SK-N-SH (cell line): ENCODE results near the gene SYCE1. TPM values are rescaled to one million over a fixed set of nuclear protein-coding genes. Genes with fewer than 3 reads are reported as not detected.

Source experiments
- CTCF ChIA-PET: fragments of 300-600, 350-600 bp; formaldehyde crosslinking; extraction: SDS; loops from one replicate; lab custom pipeline; 2021; lab: Yijun Ruan, JAX
- POLR2A ChIA-PET: fragments of 350-600 bp; sonication (Branson Sonifier 250); formaldehyde crosslinking; extraction: SDS; loops from one replicate; lab custom pipeline; 2020; ENCODE audit warnings: antibody characterized with exemption, inconsistent platforms; lab: Yijun Ruan, JAX
- DNase-seq: peaks from one replicate; pipeline ENCODE4 v3.0.0; 2012
- H2AFZ ChIP-seq: fragments of 200-600 bp; sonication (generic); 2 replicates; pipeline ENCODE4 v1.8.1; 2016; ENCODE audit warnings: antibody characterized with exemption, mild to moderate bottlenecking, low read depth
- H3F3A ChIP-seq: fragments of 200-600 bp; sonication (generic); replicated peaks from 2 replicates; pipeline ENCODE3; 2016; ENCODE audit warnings: antibody characterized with exemption, mild to moderate bottlenecking; ENCODE audit not compliant: insufficient read depth
- H3K27ac ChIP-seq, 2 experiments: fragments of 200-500 bp in 1 of 2; fragments of 200-600 bp in 1 of 2; sonication (Bioruptor generic) in 1 of 2; sonication (generic), shearing (Covaris generic) in 1 of 2; 2 replicates each; pipeline versions ENCODE4 v1.5.1 to v1.6.1; 2014 to 2016; ENCODE audit warnings: low read depth in 2 of 2, inconsistent platforms in 1 of 2, low read length in 1 of 2, mild to moderate bottlenecking in 1 of 2, mixed read lengths in 1 of 2
- H3K27me3 ChIP-seq: fragments of 200-600 bp; sonication (generic), shearing (Covaris generic); 2 replicates; pipeline ENCODE4 v1.6.1; 2016; ENCODE audit warnings: mixed run types; ENCODE audit not compliant: insufficient read depth
- H3K36me3 ChIP-seq, 2 experiments: fragments of 200-500 bp in 1 of 2; fragments of 200-600 bp in 1 of 2; sonication (Bioruptor generic) in 1 of 2; sonication (generic) in 1 of 2; replicated peaks in 1 of 2; 2 replicates each; pipeline versions ENCODE3 to v1.5.1; 2014 to 2016; ENCODE audit warnings: low read length in 1 of 2, mild to moderate bottlenecking in 1 of 2; ENCODE audit not compliant: insufficient read depth in 2 of 2, control insufficient read depth in 1 of 2
- H3K4me1 ChIP-seq, 2 experiments: fragments of 200-500 bp in 1 of 2; fragments of 200-600 bp in 1 of 2; sonication (Bioruptor generic) in 1 of 2; sonication (generic), shearing (Covaris generic) in 1 of 2; 2 replicates each; pipeline versions ENCODE4 v1.5.1 to v1.6.1; 2014 to 2016; ENCODE audit warnings: low read depth in 1 of 2, low read length in 1 of 2, mixed run types in 1 of 2; ENCODE audit not compliant: insufficient read depth in 2 of 2, control insufficient read depth in 1 of 2
- H3K4me2 ChIP-seq: fragments of 200-600 bp; sonication (generic), shearing (Covaris generic); 2 replicates; pipeline ENCODE4 v1.6.1; 2017; ENCODE audit warnings: mixed run types
- H3K4me3 ChIP-seq, 2 experiments: fragments of 200-500 bp in 1 of 2; fragments of 200-600 bp in 1 of 2; sonication (Bioruptor generic) in 1 of 2; sonication (generic), shearing (Covaris generic) in 1 of 2; 2 replicates each; pipeline versions ENCODE4 v1.5.1 to v1.8.1; 2014 to 2016; ENCODE audit warnings: low read depth in 2 of 2, inconsistent platforms in 1 of 2, low read length in 1 of 2, mild to moderate bottlenecking in 1 of 2, mixed read lengths in 1 of 2, moderate library complexity in 1 of 2
- H3K79me2 ChIP-seq: fragments of 200-600 bp; sonication (generic); 2 replicates; pipeline ENCODE4 v1.8.1; 2017; ENCODE audit warnings: mild to moderate bottlenecking; ENCODE audit not compliant: insufficient read depth
- H3K9ac ChIP-seq: fragments of 200-600 bp; sonication (generic); 2 replicates; pipeline ENCODE4 v1.6.1; 2017; ENCODE audit warnings: mixed run types
- H3K9me2 ChIP-seq: fragments of 200-600 bp; sonication (generic); 2 replicates; pipeline ENCODE4 v1.6.1; 2017; ENCODE audit warnings: mixed run types
- H3K9me3 ChIP-seq: fragments of 200-600 bp; sonication (generic); 2 replicates; pipeline ENCODE4 v1.6.1; 2017; ENCODE audit warnings: mixed run types, mild to moderate bottlenecking, moderate library complexity
- H4K20me1 ChIP-seq: fragments of 200-600 bp; sonication (generic); 2 replicates; pipeline ENCODE4 v1.6.1; 2017; ENCODE audit warnings: mild to moderate bottlenecking, mixed run types; ENCODE audit not compliant: insufficient read depth
- CTCF ChIP-seq: fragments of 200-600 bp; sonication (generic); IDR thresholded peaks from 2 replicates; pipeline ENCODE4 v1.6.1; 2017; ENCODE audit warnings: antibody characterized with exemption, mild to moderate bottlenecking, moderate library complexity
- EZH2phosphoT487 ChIP-seq: fragments of 200-600 bp; sonication (generic); IDR thresholded peaks from 2 replicates; pipeline ENCODE4 v1.6.1; 2017; ENCODE audit warnings: low read depth, mixed run types, mild to moderate bottlenecking, antibody characterized with exemption, moderate library complexity, borderline replicate concordance
- FOXM1 ChIP-seq: IDR thresholded peaks from 2 replicates; pipeline ENCODE4 v1.4.0; 2012; ENCODE audit warnings: low read depth, mild to moderate bottlenecking
- GATA2 ChIP-seq: sonication (generic); formaldehyde crosslinking; IDR thresholded peaks from 2 replicates; pipeline ENCODE4 v1.5.0; 2020; ENCODE audit warnings: mild to moderate bottlenecking, missing genetic modification reagents
- JUND ChIP-seq: IDR thresholded peaks from 2 replicates; pipeline ENCODE4 v1.4.0; 2012
- MAX ChIP-seq: IDR thresholded peaks from 2 replicates; pipeline ENCODE4 v1.4.0; 2012; ENCODE audit warnings: low read depth
- MEF2A ChIP-seq: IDR thresholded peaks from 2 replicates; pipeline ENCODE4 v1.4.0; 2012; ENCODE audit warnings: low read depth, borderline replicate concordance
- RAD21 ChIP-seq: IDR thresholded peaks from 2 replicates; pipeline ENCODE4 v1.6.1; 2012; ENCODE audit warnings: mild to moderate bottlenecking, low read length
- RXRA ChIP-seq: IDR thresholded peaks from 2 replicates; pipeline ENCODE4 v1.4.0; 2012; ENCODE audit warnings: low read depth, mild to moderate bottlenecking, borderline replicate concordance
- SMC3 ChIP-seq: IDR thresholded peaks from 2 replicates; pipeline ENCODE4 v1.6.1; 2012; ENCODE audit warnings: low read depth, low read length, improper control_type of control experiment
- TAF1 ChIP-seq: IDR thresholded peaks from 2 replicates; pipeline ENCODE4 v1.6.1; 2012; ENCODE audit warnings: low read depth, mild to moderate bottlenecking, low read length, moderate library complexity, borderline replicate concordance
- TEAD4 ChIP-seq: IDR thresholded peaks from 2 replicates; pipeline ENCODE4 v1.4.0; 2012; ENCODE audit warnings: mild to moderate bottlenecking, borderline replicate concordance; ENCODE audit not compliant: insufficient read depth
- WGBS: methylation state at CpG from one replicate; pipeline ENCODE4 v1.1.6; 2017; ENCODE audit warnings: low lambda C conversion rate; 5-methylcytosine and 5-hydroxymethylcytosine counted together
- polyA plus RNA-seq, 3 experiments: library from polyadenylated mRNA; depleted of rRNA; stranded (reverse); fragments of >200 nt; gene quantifications; 2 replicates each; pipeline ENCODE4 v1.2.3, GENCODE V29; 2012

Gene SYCE1
- polyA plus RNA-seq, 1 of the 3 experiments (the other 2 are of a cell fraction): not detected

- ChIA-PET CTCF (no interaction called here), POLR2A (no interaction called here)
- Histone ChIP-seq H3K4me3 (no peak overlapping the region), H3F3A (no peaks in the 10 kb centered on the region), H2AFZ (no peak overlapping the region), H3K9me2 (no peaks in the 10 kb centered on the region), H3K9me3 (no peaks in the 10 kb centered on the region)
- 0% methylated on average over 4 of the region's 4 CpGs for WGBS
- no peak for TF ChIP-seq TAF1
- TF ChIP-seq RXRA: no peak
- no peak for TF ChIP-seq TEAD4
- no peak for TF ChIP-seq MAX
- no peak for TF ChIP-seq JUND
- TF ChIP-seq GATA2 (CRISPR knock-in tag): no peak
- TF ChIP-seq EZH2phosphoT487: no peak
- TF ChIP-seq CTCF: no peak
- no peak for TF ChIP-seq RAD21
- no peak for TF ChIP-seq MEF2A
- TF ChIP-seq, all 33 proteins: peak for 0
- Histone ChIP-seq H3K79me2 (no peaks in the 10 kb centered on the region), H3K4me2 (no peak overlapping the region), H3K27me3 (no peaks in the 10 kb centered on the region; the same call in 1 of the 2 replicates), H3K4me1 (no peaks in the 10 kb centered on the region), H4K20me1 (no peaks in the 10 kb centered on the region), H3K27ac (no peak overlapping the region), H3K36me3 (no peaks in the 10 kb centered on the region), H3K9ac (no peak overlapping the region)
- no peak for DNase-seq
Measured at GRCh38 chr10:133537546-133538545, 27.5 kb downstream of the SYCE1 start.

GRCh38 chr10:133536198-133536597, 29.2 kb downstream of the SYCE1 start:
- 5% methylated on average over 4 of the region's 4 CpGs for WGBS
- H3K9me3 ChIP-seq: no peaks in the 10 kb centered on the region
- no peak overlapping the region for H3K27ac ChIP-seq
- no peaks in the 10 kb centered on the region for H3K9me2 ChIP-seq
- ChIA-PET CTCF (no interaction called here), POLR2A (no interaction called here)
- no peaks in the 10 kb centered on the region for H3K79me2 ChIP-seq
- H3K27me3 ChIP-seq: peaks cover 15% of the 10 kb centered on the region; the same call in 1 of the 2 replicates
- DNase-seq: no peak
- no peaks in the 10 kb centered on the region for H3K36me3 ChIP-seq
- H2AFZ ChIP-seq: no peak overlapping the region
- H3K4me3 ChIP-seq: no peak overlapping the region
- no peaks in the 10 kb centered on the region for H3F3A ChIP-seq
- H3K4me2 ChIP-seq: no peak overlapping the region
- no peak overlapping the region for H3K9ac ChIP-seq
- H3K4me1 ChIP-seq: no peaks in the 10 kb centered on the region
- TF ChIP-seq MAX: no peak
- TF ChIP-seq SMC3: no peak
- no peak for TF ChIP-seq FOXM1
- H4K20me1 ChIP-seq: no peaks in the 10 kb centered on the region
